ENCODE data around the gene MAB21L4.

DNA sequence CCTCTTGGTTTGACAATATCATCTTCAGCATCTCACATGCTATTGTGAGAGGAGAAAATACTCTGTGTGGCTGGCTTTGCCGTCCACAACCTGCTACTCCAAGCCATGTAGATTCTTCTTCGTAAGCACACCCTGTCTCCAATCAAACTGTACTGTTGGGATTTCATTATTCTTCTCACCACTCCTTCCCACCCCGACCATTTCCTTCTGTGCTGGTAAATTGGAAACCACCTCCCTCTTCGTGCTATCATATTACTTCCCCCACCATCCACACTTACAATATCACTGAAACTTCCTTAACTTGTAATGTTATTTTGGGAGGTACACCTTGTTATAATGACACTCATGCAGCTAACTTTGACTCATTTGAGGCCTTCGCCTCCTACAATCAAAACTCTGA, 30.6 kb downstream of the MAB21L4 start:
- TF ChIP-seq, protein P1, sequence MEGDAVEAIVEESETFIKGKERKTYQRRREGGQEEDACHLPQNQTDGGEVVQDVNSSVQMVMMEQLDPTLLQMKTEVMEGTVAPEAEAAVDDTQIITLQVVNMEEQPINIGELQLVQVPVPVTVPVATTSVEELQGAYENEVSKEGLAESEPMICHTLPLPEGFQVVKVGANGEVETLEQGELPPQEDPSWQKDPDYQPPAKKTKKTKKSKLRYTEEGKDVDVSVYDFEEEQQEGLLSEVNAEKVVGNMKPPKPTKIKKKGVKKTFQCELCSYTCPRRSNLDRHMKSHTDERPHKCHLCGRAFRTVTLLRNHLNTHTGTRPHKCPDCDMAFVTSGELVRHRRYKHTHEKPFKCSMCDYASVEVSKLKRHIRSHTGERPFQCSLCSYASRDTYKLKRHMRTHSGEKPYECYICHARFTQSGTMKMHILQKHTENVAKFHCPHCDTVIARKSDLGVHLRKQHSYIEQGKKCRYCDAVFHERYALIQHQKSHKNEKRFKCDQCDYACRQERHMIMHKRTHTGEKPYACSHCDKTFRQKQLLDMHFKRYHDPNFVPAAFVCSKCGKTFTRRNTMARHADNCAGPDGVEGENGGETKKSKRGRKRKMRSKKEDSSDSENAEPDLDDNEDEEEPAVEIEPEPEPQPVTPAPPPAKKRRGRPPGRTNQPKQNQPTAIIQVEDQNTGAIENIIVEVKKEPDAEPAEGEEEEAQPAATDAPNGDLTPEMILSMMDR (IDR thresholded peaks at IDR 0.05) = no peak
- no peak for TF ChIP-seq EP300 (IDR thresholded peaks at IDR 0.05)

All from A549 (cell line).